Measurements from ENCODE around the gene PLAAT1.

The PLAAT1 gene

DNA sequence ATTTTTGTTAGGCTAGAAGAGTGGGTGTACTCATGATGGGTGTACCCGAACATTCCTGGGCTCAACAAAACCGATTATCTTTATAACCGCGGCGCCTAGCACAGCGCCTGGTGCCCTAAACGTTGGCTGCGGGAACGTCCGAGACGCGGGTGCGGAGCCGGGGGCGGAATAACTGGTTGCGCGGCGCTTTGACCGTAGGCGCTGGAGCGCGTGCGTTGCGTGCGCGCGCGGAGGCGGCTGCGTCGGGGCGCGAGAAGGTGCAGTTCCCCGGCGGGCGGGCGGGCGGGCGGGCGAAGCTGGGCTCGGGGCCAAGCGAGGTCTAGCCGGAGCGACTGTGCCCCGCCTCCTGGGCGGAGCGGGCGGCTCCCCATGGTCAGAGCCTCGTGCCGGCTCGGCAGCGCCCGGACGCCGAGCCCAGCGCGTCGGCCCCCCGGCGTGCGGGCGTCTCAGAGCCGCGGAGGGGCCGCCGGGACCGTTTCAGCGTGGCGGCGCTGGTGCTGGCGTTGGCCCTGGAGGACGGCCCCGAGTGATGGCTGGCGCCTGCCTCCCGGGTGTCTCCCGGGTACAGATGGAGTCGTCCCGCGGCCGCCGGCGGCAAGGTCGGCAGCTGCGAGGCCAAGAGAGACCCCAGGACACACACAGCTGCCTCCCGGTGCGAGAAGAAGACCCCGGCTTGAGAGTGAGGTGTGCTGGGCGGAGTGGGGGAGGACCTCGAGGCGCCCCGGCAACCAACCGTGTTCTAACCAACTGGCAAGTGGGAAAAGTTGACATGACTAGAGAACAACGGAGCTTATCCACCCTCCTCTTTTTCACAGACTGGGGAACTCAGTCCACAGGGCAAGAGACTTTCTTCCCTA lies at the start of gene PLAAT1:
Gene PLAAT1 (plus strand): TSS at position 373 of the 857 bp plus-strand sequence. CDS start 14,429 bp downstream, outside the sequence.
- no peak within 1 kb of the TSS for H3K27ac ChIP-seq (ENCODE audit: low read depth, low read length)
- peak within 1 kb of the TSS; percentile 63 to 77 (median 76) for H3K4me3 ChIP-seq (ENCODE audit: low read depth in 1 of 5, low read length in 5 of 5)
- H3K9ac ChIP-seq (ENCODE audit: low read length in 5 of 5), result peak within 1 kb of the TSS in 3 of 5 donors; percentile 30 to 54 (median 47)
- H3K27me3 ChIP-seq (ENCODE audit: control insufficient read depth in 5 of 5, insufficient read depth in 4 of 5, low read length in 5 of 5), result no peaks in the 10 kb centered on the region
- no peaks in the 10 kb centered on the region for H3K9me3 ChIP-seq (ENCODE audit: control insufficient read depth in 5 of 5, low read length in 5 of 5)
- H3K36me3 ChIP-seq (ENCODE audit: control insufficient read depth in 5 of 5, insufficient read depth in 5 of 5, low read length in 5 of 5), result no peaks in the 10 kb centered on the region
- peaks cover 0 to 17% (median 10%) of the 10 kb centered on the region in 5 donors for H3K4me1 ChIP-seq (ENCODE audit: control insufficient read depth in 5 of 5, insufficient read depth in 5 of 5, low read length in 5 of 5)

DNA sequence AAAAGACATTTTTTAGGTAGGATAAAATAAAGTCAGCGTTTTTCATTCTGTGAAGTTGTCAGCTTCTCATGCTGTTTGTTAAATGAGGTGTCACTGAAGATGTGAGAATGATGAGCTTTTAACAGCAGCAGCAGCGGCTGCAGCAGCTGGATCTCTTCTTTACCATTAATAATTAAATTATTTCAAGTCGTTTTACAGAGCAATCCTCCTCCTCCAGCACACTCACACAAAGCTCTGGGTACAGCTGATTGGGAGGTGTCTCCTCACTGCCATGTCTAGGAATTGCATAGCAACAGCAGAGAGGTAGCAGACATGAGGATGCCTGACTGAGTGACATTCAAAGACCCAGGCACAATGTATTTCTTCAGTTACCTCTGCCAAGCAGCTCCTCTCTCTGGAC lies 46.7 kb upstream of the PLAAT1 start:
- H3K36me3 ChIP-seq (ENCODE audit: control insufficient read depth in 5 of 5, insufficient read depth in 5 of 5, low read length in 5 of 5), result no peaks in the 10 kb centered on the region
- H3K9me3 ChIP-seq (ENCODE audit: control insufficient read depth in 5 of 5, low read length in 5 of 5), result no peaks in the 10 kb centered on the region
- H3K9ac ChIP-seq (ENCODE audit: low read length in 5 of 5), result no peak overlapping the region
- H3K27me3 ChIP-seq (ENCODE audit: control insufficient read depth in 5 of 5, insufficient read depth in 4 of 5, low read length in 5 of 5), result no peaks in the 10 kb centered on the region
- H3K4me1 ChIP-seq (ENCODE audit: control insufficient read depth in 5 of 5, insufficient read depth in 5 of 5, low read length in 5 of 5), result peaks cover 0 to 4% (median 0%) of the 10 kb centered on the region in 5 donors
- H3K27ac ChIP-seq (ENCODE audit: low read depth, low read length), result no peak overlapping the region
- H3K4me3 ChIP-seq (ENCODE audit: low read depth in 1 of 5, low read length in 5 of 5), result no peak overlapping the region

DNA sequence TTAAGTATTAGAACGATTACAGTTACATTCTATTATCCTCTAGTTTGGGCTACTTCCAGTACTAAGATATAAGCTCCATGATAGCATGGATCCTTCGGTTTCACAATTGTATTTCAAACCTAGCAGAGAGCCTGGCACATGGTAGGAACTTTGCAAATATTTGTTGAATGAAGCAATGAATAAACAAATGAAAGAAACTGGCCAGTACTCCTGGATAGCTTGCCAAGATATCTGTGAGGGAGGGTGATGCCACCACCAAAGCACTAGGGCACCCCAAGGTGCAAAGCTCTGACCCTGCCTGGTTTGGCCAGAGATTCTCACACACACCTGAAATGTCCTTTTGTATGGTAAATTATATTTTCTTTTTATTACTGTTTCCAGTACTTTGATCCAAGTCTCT lies 44.3 kb upstream of the PLAAT1 start:
- Histone ChIP-seq H3K9ac (ENCODE audit: low read length in 5 of 5) (no peak overlapping the region), H3K27me3 (ENCODE audit: control insufficient read depth in 5 of 5, insufficient read depth in 4 of 5, low read length in 5 of 5) (peaks cover 0 to 1% (median 0%) of the 10 kb centered on the region in 5 donors), H3K4me1 (ENCODE audit: control insufficient read depth in 5 of 5, insufficient read depth in 5 of 5, low read length in 5 of 5) (no peaks in the 10 kb centered on the region), H3K27ac (ENCODE audit: low read depth, low read length) (no peak overlapping the region), H3K4me3 (ENCODE audit: low read depth in 1 of 5, low read length in 5 of 5) (no peak overlapping the region), H3K36me3 (ENCODE audit: control insufficient read depth in 5 of 5, insufficient read depth in 5 of 5, low read length in 5 of 5) (no peaks in the 10 kb centered on the region), H3K9me3 (ENCODE audit: control insufficient read depth in 5 of 5, low read length in 5 of 5) (no peaks in the 10 kb centered on the region)

DNA sequence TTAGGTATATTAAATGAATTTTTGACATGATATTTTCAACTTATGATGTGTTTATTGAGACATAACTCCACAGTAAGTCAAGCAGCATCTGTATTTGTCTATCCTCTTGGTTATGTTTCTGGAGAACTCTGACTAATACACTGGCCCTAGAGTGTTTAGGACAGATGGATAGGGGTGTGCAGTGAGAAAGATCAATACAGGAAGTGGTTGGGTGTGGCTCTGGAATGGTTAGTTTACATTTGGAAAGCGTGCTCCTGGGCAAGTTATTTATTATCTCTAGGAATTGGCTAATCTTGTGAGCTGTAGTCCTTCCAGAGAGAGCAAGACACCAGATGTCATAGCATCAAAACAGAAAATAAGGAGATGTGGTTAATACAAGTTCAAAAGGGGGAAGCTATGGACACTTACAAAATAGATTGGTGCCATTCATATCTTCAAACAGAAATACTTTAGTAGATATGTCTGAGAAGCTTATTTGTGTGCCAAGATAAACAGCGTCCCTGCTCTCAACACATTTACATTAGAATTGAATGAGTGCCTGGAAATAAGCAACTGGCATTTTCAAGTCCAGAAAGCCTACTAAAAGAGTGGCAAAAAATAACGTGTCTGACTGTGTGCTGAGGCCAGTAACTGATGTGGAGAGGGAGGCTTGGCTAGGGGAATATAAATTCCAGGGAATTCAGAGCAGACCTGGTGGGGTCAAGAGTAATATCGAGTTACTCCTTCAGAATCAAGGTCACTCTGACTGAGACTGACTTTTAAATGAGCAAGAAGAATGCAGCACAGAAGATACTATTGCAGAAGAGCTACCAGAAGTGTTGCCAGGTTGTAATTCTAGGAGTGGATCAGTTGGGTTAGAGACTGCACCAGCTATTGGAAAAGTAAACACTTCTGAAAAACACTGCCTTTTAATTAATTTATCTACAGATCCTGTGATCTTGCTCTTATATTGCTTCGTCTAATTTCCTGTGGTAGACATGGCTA lies 33.4 kb upstream of the PLAAT1 start:
- Histone ChIP-seq H3K4me1 (ENCODE audit: control insufficient read depth in 5 of 5, insufficient read depth in 5 of 5, low read length in 5 of 5) (peaks cover 0 to 11% (median 0%) of the 10 kb centered on the region in 5 donors), H3K27me3 (ENCODE audit: control insufficient read depth in 5 of 5, insufficient read depth in 4 of 5, low read length in 5 of 5) (no peaks in the 10 kb centered on the region), H3K4me3 (ENCODE audit: low read depth in 1 of 5, low read length in 5 of 5) (no peak overlapping the region), H3K9me3 (ENCODE audit: control insufficient read depth in 5 of 5, low read length in 5 of 5) (no peaks in the 10 kb centered on the region), H3K36me3 (ENCODE audit: control insufficient read depth in 5 of 5, insufficient read depth in 5 of 5, low read length in 5 of 5) (no peaks in the 10 kb centered on the region), H3K27ac (ENCODE audit: low read depth, low read length) (no peak overlapping the region), H3K9ac (ENCODE audit: low read length in 5 of 5) (no peak overlapping the region)

DNA sequence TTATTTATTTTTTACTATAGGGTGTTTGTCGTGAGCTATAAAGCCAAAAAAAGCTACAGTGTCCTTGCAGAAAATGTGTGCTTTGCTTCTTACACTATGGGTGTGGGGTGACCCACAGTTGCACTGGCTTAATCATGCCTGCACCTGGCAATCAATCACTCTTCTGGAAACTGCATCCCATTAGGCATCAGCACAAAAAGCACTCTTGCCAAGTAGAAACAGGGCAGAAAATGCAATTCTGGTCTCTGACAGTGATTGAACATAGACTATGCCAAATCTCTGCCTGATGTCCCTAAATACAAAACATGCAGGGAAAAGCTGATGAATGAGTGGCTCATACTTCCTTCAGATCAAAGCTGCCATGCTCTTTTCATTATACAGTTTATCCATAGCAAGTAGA lies 30.4 kb upstream of the PLAAT1 start:
- H3K36me3 ChIP-seq (ENCODE audit: control insufficient read depth in 5 of 5, insufficient read depth in 5 of 5, low read length in 5 of 5), result no peaks in the 10 kb centered on the region
- H3K9me3 ChIP-seq (ENCODE audit: control insufficient read depth in 5 of 5, low read length in 5 of 5), result no peaks in the 10 kb centered on the region
- H3K27me3 ChIP-seq (ENCODE audit: control insufficient read depth in 5 of 5, insufficient read depth in 4 of 5, low read length in 5 of 5), result no peaks in the 10 kb centered on the region
- H3K9ac ChIP-seq (ENCODE audit: low read length in 5 of 5), result no peak overlapping the region
- peaks cover 0 to 11% (median 0%) of the 10 kb centered on the region in 5 donors for H3K4me1 ChIP-seq (ENCODE audit: control insufficient read depth in 5 of 5, insufficient read depth in 5 of 5, low read length in 5 of 5)
- no peak overlapping the region for H3K27ac ChIP-seq (ENCODE audit: low read depth, low read length)
- H3K4me3 ChIP-seq (ENCODE audit: low read depth in 1 of 5, low read length in 5 of 5), result no peak overlapping the region

DNA sequence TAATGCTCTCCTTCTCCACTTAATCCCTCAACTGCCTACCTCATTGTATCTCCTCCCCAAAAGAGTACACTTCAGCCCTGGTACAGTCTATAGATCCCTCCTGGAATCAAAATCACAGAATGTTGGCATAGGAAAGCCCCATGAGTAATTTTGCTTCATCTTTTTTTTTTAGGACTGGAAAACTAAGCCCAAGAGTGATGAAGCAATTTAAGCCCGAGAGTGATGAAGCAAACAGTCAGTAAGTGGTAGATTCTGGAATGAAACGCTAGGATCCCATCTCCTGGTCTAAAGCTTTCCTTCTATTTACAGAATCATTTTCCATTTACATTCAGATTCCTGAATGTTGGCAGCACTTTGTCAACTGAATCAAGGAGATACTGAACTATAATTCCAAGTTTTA lies 29.8 kb upstream of the PLAAT1 start:
- Histone ChIP-seq H3K27ac (ENCODE audit: low read depth, low read length) (no peak overlapping the region), H3K4me3 (ENCODE audit: low read depth in 1 of 5, low read length in 5 of 5) (no peak overlapping the region), H3K36me3 (ENCODE audit: control insufficient read depth in 5 of 5, insufficient read depth in 5 of 5, low read length in 5 of 5) (no peaks in the 10 kb centered on the region), H3K4me1 (ENCODE audit: control insufficient read depth in 5 of 5, insufficient read depth in 5 of 5, low read length in 5 of 5) (peaks cover 0 to 11% (median 0%) of the 10 kb centered on the region in 5 donors), H3K9me3 (ENCODE audit: control insufficient read depth in 5 of 5, low read length in 5 of 5) (no peaks in the 10 kb centered on the region), H3K9ac (ENCODE audit: low read length in 5 of 5) (no peak overlapping the region), H3K27me3 (ENCODE audit: control insufficient read depth in 5 of 5, insufficient read depth in 4 of 5, low read length in 5 of 5) (no peaks in the 10 kb centered on the region)

DNA sequence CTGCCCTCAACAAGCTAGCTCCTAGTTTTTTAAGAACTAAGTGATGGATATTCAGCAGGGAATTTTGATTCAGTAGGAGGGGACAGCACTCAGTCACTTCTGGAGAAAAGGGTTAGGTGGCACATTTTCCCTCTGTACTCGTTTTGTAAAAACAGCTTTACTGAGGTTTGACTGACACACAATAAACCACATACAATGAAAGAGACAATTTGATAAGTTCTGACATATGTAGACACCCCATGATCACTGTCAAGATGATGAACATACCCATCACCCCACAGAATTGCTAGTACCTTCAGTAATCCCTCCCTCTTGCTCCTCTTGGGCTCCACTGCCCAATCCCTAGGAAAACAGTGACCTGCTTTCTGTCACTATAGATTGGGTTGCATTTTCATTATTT lies 29.0 kb upstream of the PLAAT1 start:
- H3K36me3 ChIP-seq (ENCODE audit: control insufficient read depth in 5 of 5, insufficient read depth in 5 of 5, low read length in 5 of 5), result no peaks in the 10 kb centered on the region
- H3K27me3 ChIP-seq (ENCODE audit: control insufficient read depth in 5 of 5, insufficient read depth in 4 of 5, low read length in 5 of 5), result no peaks in the 10 kb centered on the region
- no peak overlapping the region for H3K9ac ChIP-seq (ENCODE audit: low read length in 5 of 5)
- no peak overlapping the region for H3K4me3 ChIP-seq (ENCODE audit: low read depth in 1 of 5, low read length in 5 of 5)
- no peaks in the 10 kb centered on the region for H3K9me3 ChIP-seq (ENCODE audit: control insufficient read depth in 5 of 5, low read length in 5 of 5)
- peaks cover 0 to 11% (median 0%) of the 10 kb centered on the region in 5 donors for H3K4me1 ChIP-seq (ENCODE audit: control insufficient read depth in 5 of 5, insufficient read depth in 5 of 5, low read length in 5 of 5)
- no peak overlapping the region for H3K27ac ChIP-seq (ENCODE audit: low read depth, low read length)

DNA sequence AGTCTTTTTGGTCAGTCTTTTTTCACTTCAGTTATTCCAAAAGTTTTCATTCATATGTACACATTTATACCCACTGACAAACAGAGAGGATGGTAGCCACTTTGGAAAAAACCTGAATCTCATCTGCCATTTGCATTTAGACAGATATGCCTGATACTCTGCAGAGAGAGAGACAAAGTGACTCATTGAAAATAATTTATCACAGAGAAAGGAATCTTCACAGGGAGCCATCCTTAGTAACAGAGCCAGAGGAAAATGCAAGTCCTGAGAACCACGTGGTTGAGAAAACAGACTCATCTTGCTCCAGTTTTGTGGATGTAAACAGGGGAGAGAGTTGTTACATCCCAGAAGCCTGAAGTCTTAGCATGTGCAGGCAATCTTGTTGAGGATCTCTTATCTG lies 28.2 kb upstream of the PLAAT1 start:
- H3K27ac ChIP-seq (ENCODE audit: low read depth, low read length), result no peak overlapping the region
- H3K9me3 ChIP-seq (ENCODE audit: control insufficient read depth in 5 of 5, low read length in 5 of 5), result no peaks in the 10 kb centered on the region
- H3K36me3 ChIP-seq (ENCODE audit: control insufficient read depth in 5 of 5, insufficient read depth in 5 of 5, low read length in 5 of 5), result no peaks in the 10 kb centered on the region
- no peak overlapping the region for H3K4me3 ChIP-seq (ENCODE audit: low read depth in 1 of 5, low read length in 5 of 5)
- no peak overlapping the region for H3K9ac ChIP-seq (ENCODE audit: low read length in 5 of 5)
- no peaks in the 10 kb centered on the region for H3K27me3 ChIP-seq (ENCODE audit: control insufficient read depth in 5 of 5, insufficient read depth in 4 of 5, low read length in 5 of 5)
- peaks cover 0 to 7% (median 0%) of the 10 kb centered on the region in 5 donors for H3K4me1 ChIP-seq (ENCODE audit: control insufficient read depth in 5 of 5, insufficient read depth in 5 of 5, low read length in 5 of 5)

DNA sequence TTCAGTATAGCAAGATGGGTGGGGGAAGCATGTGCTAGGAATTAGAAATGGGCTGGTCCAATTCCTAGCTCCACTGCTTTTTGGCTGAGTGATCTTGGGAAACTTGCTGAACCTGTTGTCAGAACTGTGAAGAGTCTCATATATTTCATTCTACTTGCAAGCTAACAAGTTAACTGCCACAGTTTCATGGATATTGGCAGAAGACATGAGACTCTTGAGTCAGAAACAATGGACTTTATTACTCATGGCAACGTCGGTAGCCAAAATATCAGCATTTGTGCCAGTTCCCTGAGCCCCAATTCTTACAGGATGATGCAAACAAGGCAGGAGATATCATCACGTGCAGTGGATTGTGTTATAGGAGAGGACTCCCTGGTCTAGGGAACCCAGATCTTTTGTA lies 26.6 kb upstream of the PLAAT1 start:
- Histone ChIP-seq H3K9ac (ENCODE audit: low read length in 5 of 5) (no peak overlapping the region), H3K27me3 (ENCODE audit: control insufficient read depth in 5 of 5, insufficient read depth in 4 of 5, low read length in 5 of 5) (no peaks in the 10 kb centered on the region), H3K36me3 (ENCODE audit: control insufficient read depth in 5 of 5, insufficient read depth in 5 of 5, low read length in 5 of 5) (no peaks in the 10 kb centered on the region), H3K27ac (ENCODE audit: low read depth, low read length) (no peak overlapping the region), H3K4me3 (ENCODE audit: low read depth in 1 of 5, low read length in 5 of 5) (no peak overlapping the region), H3K9me3 (ENCODE audit: control insufficient read depth in 5 of 5, low read length in 5 of 5) (no peaks in the 10 kb centered on the region), H3K4me1 (ENCODE audit: control insufficient read depth in 5 of 5, insufficient read depth in 5 of 5, low read length in 5 of 5) (peaks cover 0 to 6% (median 0%) of the 10 kb centered on the region in 5 donors)

All from subcutaneous abdominal adipose tissue (tissue), 5 donors.